ENCODE data around the gene RIOK2.

Gene RIOK2

DNA sequence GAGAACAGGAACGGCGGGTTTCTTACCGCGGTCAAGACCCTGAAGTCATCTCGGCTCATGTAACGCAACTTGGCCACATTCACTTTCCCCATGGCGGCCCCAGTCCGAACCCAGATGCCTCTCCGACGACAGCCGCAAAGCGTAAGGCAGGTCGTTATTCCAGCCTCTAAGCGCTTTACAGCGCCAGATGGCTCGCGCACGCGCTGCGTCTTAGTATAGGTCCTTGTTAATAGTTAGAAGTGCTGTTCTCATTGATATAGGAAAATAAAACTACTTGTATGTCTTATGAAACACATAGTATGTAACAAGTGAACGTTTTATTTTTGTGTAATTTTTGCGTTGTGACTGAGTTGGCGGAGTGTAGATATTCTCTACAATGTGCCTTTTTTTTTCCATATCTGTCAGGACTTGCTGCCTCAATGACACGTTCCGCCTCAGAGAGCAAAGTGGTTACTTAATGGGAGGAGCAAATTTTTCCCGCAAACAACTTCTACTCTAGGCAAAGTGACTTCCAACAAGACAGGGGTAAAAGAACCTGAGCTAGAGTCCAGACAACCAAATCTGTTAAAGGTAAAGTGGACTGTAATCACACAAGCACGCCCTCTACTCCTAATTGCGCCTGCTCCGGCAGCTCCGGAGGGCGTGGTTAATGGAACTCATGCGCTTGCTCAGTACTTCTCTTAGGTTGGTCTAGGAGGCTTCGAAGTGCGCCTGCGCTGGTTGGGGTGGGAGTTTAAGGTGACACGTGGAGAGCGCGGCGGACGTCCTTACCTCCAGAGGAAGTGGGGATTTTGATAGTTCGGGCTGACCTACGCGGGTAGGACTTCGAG lies at the start of gene RIOK2:
RIOK2 (minus strand) TSS at position 148 of the 830 bp plus-strand sequence; CDS start at position 92, 56 bp downstream.
- H3K27me3 ChIP-seq (ENCODE audit: insufficient read depth, low read length) = peaks cover 11% of the 10 kb centered on the region; the same call in 1 of the 2 replicates
- peaks cover 5% of the 10 kb centered on the region; the same call in 1 of the 2 replicates for H3K9me3 ChIP-seq (ENCODE audit: insufficient read depth, low read depth, low read length)
- peak within 1 kb of the TSS; percentile 20 for H3K27ac ChIP-seq (ENCODE audit: low read length)
- peaks cover 16% of the 10 kb centered on the region for H3K36me3 ChIP-seq (ENCODE audit: insufficient read depth, low read depth, low read length)
- peak within 1 kb of the TSS; percentile 92 for H3K4me3 ChIP-seq (ENCODE audit: low read length)
- H3K9ac ChIP-seq (ENCODE audit: low read depth, low read length) = peak within 1 kb of the TSS; percentile 93
- H3K4me1 ChIP-seq (ENCODE audit: insufficient read depth, low read length) = no peaks in the 10 kb centered on the region

DNA sequence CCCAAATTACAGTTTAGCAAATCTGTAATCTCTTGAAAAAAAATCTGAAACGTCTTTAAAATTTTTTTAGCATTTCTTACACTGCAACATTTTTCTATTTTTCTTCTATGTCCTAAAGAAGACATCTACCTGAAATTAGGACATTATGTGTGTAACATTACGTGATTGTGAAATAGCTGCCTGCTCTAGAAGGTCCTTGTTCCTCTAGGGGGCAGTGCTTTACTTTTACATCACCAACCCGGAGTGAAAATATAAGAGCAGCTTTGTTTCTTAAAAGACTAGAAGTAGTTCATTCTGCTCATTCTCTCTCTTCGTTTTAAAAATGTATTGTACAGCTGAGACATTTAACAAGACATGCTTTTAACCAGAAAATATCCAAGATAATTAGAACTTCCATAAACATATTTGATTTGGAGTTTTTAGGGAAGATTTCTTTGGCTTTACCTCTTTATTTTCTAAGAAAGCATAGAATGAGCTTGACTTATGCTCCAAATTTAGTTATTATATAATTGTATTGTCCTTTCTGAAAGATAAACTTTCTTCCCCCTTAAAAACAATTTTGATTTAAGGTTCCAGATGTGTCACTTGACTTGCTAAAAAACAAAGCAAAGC lies 48.1 kb upstream of the RIOK2 start:
- Histone ChIP-seq H3K27ac (ENCODE audit: low read length) (no peak overlapping the region), H3K9ac (ENCODE audit: low read depth, low read length) (no peak overlapping the region), H3K4me3 (ENCODE audit: low read length) (no peak overlapping the region), H3K4me1 (ENCODE audit: insufficient read depth, low read length) (no peaks in the 10 kb centered on the region), H3K9me3 (ENCODE audit: insufficient read depth, low read depth, low read length) (no peaks in the 10 kb centered on the region), H3K36me3 (ENCODE audit: insufficient read depth, low read depth, low read length) (no peaks in the 10 kb centered on the region), H3K27me3 (ENCODE audit: insufficient read depth, low read length) (no peaks in the 10 kb centered on the region)

DNA sequence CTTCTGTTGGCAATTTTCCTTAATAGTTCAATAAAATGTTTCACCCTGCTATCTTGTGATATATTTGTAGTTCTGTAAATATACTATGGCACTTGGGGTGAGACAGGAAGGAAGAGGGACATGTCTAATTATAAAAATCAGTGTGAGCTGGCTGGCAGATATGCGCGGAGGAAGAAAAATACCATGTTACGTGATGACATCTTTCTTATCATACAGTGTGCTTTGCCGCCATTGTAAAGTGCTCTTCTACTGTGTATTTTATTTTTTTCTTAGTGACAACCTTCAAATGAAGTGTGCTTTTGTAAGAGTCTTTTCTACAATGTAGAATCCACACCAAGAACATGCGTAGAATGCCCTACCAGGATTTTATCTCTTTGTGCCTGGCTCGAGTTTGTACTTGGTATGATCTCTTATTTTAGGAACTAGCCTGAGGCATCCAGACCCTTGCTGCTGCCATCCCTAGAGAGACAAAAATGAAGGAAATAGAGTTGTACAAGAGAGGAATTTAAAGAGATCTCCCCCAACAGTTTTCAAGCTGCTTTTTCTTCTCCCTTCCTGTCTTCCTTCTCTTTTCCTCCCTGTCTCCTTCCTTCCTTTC lies 46.7 kb upstream of the RIOK2 start:
- Histone ChIP-seq H3K27ac (ENCODE audit: low read length) (no peak overlapping the region), H3K4me1 (ENCODE audit: insufficient read depth, low read length) (no peaks in the 10 kb centered on the region), H3K27me3 (ENCODE audit: insufficient read depth, low read length) (no peaks in the 10 kb centered on the region), H3K4me3 (ENCODE audit: low read length) (no peak overlapping the region), H3K36me3 (ENCODE audit: insufficient read depth, low read depth, low read length) (no peaks in the 10 kb centered on the region), H3K9ac (ENCODE audit: low read depth, low read length) (no peak overlapping the region), H3K9me3 (ENCODE audit: insufficient read depth, low read depth, low read length) (no peaks in the 10 kb centered on the region)

DNA sequence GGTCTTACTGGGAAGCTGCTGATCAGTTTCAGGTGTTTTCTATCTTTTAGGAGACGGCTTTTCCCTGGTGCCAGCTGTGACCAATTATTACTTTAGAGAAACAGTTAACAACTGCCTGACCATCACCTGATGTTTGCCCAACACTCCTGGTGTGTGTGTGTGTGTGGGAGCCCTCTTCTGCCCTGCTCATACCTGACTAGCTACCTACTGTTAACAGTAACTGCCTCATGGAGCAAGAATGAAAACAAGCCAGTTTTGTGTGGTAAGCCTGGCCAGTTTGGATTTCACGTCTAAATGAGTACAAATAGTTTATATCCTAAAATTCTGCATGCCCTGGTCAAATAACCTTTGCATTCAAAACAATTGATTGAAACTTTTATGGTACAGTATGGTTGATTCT lies 46.1 kb upstream of the RIOK2 start:
- Histone ChIP-seq H3K27me3 (ENCODE audit: insufficient read depth, low read length) (no peaks in the 10 kb centered on the region), H3K9ac (ENCODE audit: low read depth, low read length) (no peak overlapping the region), H3K27ac (ENCODE audit: low read length) (no peak overlapping the region), H3K9me3 (ENCODE audit: insufficient read depth, low read depth, low read length) (no peaks in the 10 kb centered on the region), H3K4me3 (ENCODE audit: low read length) (no peak overlapping the region), H3K4me1 (ENCODE audit: insufficient read depth, low read length) (no peaks in the 10 kb centered on the region), H3K36me3 (ENCODE audit: insufficient read depth, low read depth, low read length) (no peaks in the 10 kb centered on the region)

DNA sequence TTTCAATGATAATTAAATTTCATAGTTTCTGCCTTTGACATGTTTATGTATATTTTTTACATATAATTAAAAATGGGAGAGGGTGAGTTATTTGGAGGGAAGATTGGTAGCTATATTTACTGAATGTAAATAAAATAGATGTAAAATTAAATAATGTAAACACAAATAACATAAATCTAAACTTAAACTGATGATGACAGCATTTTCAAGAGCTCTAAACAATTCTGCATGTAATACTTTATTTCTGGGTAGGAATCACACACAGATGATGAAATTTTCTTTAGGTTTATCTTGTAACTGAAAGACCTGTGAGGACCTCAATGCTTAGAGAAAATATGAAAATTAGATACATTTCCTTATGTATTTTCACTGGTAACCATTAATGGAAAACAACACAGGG lies 42.2 kb upstream of the RIOK2 start:
- Histone ChIP-seq H3K27ac (ENCODE audit: low read length) (no peak overlapping the region), H3K36me3 (ENCODE audit: insufficient read depth, low read depth, low read length) (no peaks in the 10 kb centered on the region), H3K4me1 (ENCODE audit: insufficient read depth, low read length) (no peaks in the 10 kb centered on the region), H3K27me3 (ENCODE audit: insufficient read depth, low read length) (no peaks in the 10 kb centered on the region), H3K9me3 (ENCODE audit: insufficient read depth, low read depth, low read length) (no peaks in the 10 kb centered on the region), H3K9ac (ENCODE audit: low read depth, low read length) (no peak overlapping the region), H3K4me3 (ENCODE audit: low read length) (no peak overlapping the region)

DNA sequence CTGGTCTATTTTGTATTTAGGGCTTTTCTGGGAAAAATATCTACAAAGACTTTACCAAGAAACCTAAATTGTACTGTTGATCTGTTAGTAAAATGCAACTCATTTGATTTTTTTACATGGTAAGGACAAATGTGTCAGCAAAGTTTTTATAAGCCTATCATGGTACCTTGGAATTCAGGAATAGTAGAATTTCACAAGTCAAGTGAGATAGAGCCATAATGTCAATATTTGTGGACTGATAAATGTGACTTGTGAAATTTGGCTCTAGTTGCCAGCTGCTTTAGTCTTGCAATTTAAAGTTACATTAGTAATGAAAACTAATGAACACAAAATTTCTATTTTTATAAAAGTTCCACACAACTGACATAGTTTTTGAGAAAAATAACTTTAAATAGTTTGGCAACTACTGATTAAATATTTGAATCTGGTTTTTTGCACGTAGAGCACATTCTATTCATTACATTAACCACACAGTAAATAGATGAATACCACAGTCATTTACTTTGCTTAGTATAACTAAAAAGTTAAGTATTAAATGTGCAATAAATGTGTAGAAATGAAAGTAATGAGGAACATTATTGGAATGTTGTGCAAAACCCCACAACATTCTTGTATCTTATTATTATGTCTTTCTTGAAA lies 41.2 kb upstream of the RIOK2 start:
- H3K9me3 ChIP-seq (ENCODE audit: insufficient read depth, low read depth, low read length) = no peaks in the 10 kb centered on the region
- H3K4me3 ChIP-seq (ENCODE audit: low read length) = no peak overlapping the region
- H3K36me3 ChIP-seq (ENCODE audit: insufficient read depth, low read depth, low read length) = no peaks in the 10 kb centered on the region
- no peaks in the 10 kb centered on the region for H3K4me1 ChIP-seq (ENCODE audit: insufficient read depth, low read length)
- H3K27me3 ChIP-seq (ENCODE audit: insufficient read depth, low read length) = no peaks in the 10 kb centered on the region
- H3K9ac ChIP-seq (ENCODE audit: low read depth, low read length) = no peak overlapping the region
- H3K27ac ChIP-seq (ENCODE audit: low read length) = no peak overlapping the region

DNA sequence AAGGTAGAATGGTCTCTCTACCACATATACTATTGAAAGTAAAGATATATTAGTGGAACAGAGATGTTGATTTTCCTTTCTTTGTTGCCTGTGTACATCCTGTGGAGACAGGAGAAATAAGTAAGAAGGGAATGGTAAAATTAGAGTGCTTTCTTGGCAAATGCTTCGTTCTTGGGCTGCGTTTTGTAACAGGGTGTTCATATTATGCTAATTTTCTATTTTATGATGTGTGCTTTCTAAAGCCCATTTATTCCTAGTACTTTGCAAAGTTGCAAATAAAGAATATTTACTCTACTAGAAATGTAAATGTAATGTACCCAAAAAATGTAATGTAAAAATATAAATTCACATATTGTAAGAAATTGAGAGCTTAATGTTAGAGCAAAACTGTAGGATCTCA lies 40.5 kb upstream of the RIOK2 start:
- H3K27ac ChIP-seq (ENCODE audit: low read length) = no peak overlapping the region
- H3K9ac ChIP-seq (ENCODE audit: low read depth, low read length) = no peak overlapping the region
- no peaks in the 10 kb centered on the region for H3K27me3 ChIP-seq (ENCODE audit: insufficient read depth, low read length)
- H3K36me3 ChIP-seq (ENCODE audit: insufficient read depth, low read depth, low read length) = no peaks in the 10 kb centered on the region
- no peaks in the 10 kb centered on the region for H3K9me3 ChIP-seq (ENCODE audit: insufficient read depth, low read depth, low read length)
- no peak overlapping the region for H3K4me3 ChIP-seq (ENCODE audit: low read length)
- H3K4me1 ChIP-seq (ENCODE audit: insufficient read depth, low read length) = no peaks in the 10 kb centered on the region

DNA sequence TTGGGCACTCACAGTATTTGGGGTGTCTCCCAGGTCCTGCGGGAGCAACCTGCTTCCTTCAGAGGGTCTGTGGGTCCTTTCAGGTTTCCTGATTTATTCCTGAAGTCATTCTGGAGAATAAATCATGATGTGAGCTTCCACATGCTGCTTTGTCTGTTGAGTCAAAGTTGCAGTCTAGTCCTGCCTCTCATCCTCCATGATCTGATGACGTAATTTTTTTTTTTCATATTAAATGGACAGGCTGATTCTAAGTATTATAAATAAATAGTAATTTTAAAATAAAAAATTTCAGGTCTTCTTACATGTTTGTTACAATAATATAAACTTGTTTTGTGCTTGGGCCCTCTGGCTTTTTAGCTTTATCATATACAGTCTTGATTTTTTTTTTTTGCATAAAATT lies 26.3 kb upstream of the RIOK2 start:
- Histone ChIP-seq H3K9me3 (ENCODE audit: insufficient read depth, low read depth, low read length) (no peaks in the 10 kb centered on the region; the same call in 1 of the 2 replicates), H3K4me3 (ENCODE audit: low read length) (no peak overlapping the region), H3K36me3 (ENCODE audit: insufficient read depth, low read depth, low read length) (no peaks in the 10 kb centered on the region), H3K4me1 (ENCODE audit: insufficient read depth, low read length) (no peaks in the 10 kb centered on the region), H3K9ac (ENCODE audit: low read depth, low read length) (no peak overlapping the region), H3K27me3 (ENCODE audit: insufficient read depth, low read length) (no peaks in the 10 kb centered on the region), H3K27ac (ENCODE audit: low read length) (no peak overlapping the region)

DNA sequence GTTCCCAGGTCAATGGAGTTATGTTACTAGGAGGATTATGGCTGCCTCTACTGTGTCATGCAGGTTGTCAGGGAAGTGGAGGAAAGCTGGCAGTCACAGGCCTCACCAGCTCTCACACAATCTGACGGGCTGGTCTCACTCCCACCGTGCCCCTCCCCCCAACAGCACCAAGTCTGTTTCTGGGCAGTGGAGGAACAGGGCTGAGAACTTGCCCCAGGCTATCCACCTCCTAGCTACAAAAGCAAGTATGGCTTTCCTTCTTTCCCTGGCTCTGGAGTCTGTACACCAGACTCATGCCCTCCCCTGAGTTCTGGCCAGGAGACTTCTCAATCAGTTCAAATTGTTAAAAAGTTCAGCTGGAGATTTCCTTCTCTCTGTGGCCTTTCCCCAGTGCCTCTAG lies 25.7 kb upstream of the RIOK2 start:
- Histone ChIP-seq H3K9ac (ENCODE audit: low read depth, low read length) (no peak overlapping the region), H3K4me3 (ENCODE audit: low read length) (no peak overlapping the region), H3K27ac (ENCODE audit: low read length) (no peak overlapping the region), H3K9me3 (ENCODE audit: insufficient read depth, low read depth, low read length) (no peaks in the 10 kb centered on the region; the same call in 1 of the 2 replicates), H3K4me1 (ENCODE audit: insufficient read depth, low read length) (no peaks in the 10 kb centered on the region), H3K36me3 (ENCODE audit: insufficient read depth, low read depth, low read length) (no peaks in the 10 kb centered on the region), H3K27me3 (ENCODE audit: insufficient read depth, low read length) (no peaks in the 10 kb centered on the region)

DNA sequence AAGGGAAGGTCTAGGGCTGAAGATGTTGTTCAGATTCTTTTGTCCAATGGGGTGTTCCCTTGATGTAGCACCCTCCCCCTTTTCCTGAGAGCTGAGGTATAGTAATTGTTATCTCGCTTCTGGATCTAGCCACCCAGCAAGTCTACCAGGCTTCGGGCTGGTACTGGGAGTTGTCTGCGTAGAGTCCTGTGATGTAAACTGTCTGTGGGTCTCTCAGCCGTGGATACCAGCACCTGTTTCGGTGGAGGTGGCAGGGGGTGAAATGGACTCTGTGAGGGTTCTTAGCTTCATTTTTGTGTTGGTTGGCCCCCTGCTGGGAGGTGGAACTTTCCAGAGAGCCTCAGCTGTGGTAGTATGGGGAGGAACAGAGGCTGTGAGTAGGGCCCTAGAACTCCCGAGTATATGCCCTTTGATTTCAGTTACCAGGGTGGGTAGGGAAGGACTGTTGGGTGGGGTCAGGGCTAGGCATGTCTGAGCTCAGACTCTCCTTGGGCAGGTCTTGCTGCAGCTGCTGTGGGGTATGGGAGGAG lies 25.2 kb upstream of the RIOK2 start:
- H3K9me3 ChIP-seq (ENCODE audit: insufficient read depth, low read depth, low read length) = no peaks in the 10 kb centered on the region; the same call in 1 of the 2 replicates

DNA sequence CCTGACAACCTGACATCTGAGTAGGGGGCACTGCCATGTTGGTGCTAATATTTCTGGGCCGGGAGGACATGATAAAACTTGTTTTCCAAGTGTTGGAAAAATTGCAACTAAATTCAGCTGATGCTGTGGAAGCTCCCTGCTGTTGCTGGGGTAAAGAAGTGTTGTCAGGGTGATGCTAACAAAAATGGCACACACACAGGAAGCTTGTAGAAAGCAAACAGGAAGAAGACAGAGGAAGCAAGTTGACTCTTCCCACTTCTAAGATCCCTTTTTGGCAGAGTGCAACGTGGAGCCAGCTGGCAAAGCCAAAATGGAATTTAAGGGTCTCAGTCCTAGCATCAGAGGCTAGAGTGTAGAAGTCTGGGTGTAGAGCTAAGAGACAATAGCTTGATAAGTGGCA lies 11.3 kb upstream of the RIOK2 start:
- no peak overlapping the region for H3K4me3 ChIP-seq (ENCODE audit: low read length)
- no peaks in the 10 kb centered on the region for H3K36me3 ChIP-seq (ENCODE audit: insufficient read depth, low read depth, low read length)
- H3K4me1 ChIP-seq (ENCODE audit: insufficient read depth, low read length) = no peaks in the 10 kb centered on the region; the same call in 1 of the 2 replicates
- no peaks in the 10 kb centered on the region for H3K27me3 ChIP-seq (ENCODE audit: insufficient read depth, low read length)
- H3K27ac ChIP-seq (ENCODE audit: low read length) = no peak overlapping the region
- H3K9me3 ChIP-seq (ENCODE audit: insufficient read depth, low read depth, low read length) = no peaks in the 10 kb centered on the region; the same call in 1 of the 2 replicates
- H3K9ac ChIP-seq (ENCODE audit: low read depth, low read length) = no peak overlapping the region

More for the DNA sequence above, 25.2 kb upstream of the RIOK2 start:
- no peaks in the 10 kb centered on the region for H3K4me1 ChIP-seq (ENCODE audit: insufficient read depth, low read length)
- H3K27me3 ChIP-seq (ENCODE audit: insufficient read depth, low read length) = no peaks in the 10 kb centered on the region
- H3K27ac ChIP-seq (ENCODE audit: low read length) = no peak overlapping the region
- H3K9ac ChIP-seq (ENCODE audit: low read depth, low read length) = no peak overlapping the region
- no peak overlapping the region for H3K4me3 ChIP-seq (ENCODE audit: low read length)
- H3K36me3 ChIP-seq (ENCODE audit: insufficient read depth, low read depth, low read length) = no peaks in the 10 kb centered on the region
